HG02840 (cell line): ENCODE measurements around the gene KLHL3.
"Not testable (repeated sequence)": the region's sequence is repeated elsewhere in the genome, so short reads cannot be mapped to it uniquely, and the experiment has no call there.

Experiments
- ATAC-seq: cut with Tn5 transposase; IDR thresholded peaks from one replicate; pipeline ENCODE4 v1.9.1; 2021; ENCODE audit warnings: mild to moderate bottlenecking, moderate library complexity, moderate number of reproducible peaks; ENCODE audit not compliant: unreplicated experiment, low FRiP score

The KLHL3 gene

GRCh38 chr5:137672881-137673280 is 63.0 kb downstream of the KLHL3 start:
- no peak for ATAC-seq

DNA sequence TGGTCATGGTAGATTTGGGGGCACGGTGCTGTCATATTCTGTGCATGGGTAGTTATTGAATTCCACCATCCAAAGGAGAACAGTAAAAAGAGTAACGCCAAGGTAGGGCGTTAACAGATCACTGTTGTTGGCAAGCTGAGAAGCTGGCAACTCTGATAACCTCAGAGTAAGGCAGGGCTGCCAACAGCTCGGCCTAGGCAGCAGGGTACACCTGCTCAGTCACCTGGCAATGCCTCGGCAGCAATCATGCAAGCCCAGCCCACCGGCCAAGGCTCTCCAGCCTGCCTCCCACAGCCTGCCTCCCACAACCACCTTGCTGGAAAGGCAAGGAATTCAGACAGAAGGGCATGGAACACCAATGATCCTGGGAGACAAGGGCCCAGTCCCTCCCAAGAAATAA is 63.9 kb downstream of the KLHL3 start:
- no peak for ATAC-seq

GRCh38 chr5:137669811-137670210 is 66.1 kb downstream of the KLHL3 start:
- no peak for ATAC-seq

DNA sequence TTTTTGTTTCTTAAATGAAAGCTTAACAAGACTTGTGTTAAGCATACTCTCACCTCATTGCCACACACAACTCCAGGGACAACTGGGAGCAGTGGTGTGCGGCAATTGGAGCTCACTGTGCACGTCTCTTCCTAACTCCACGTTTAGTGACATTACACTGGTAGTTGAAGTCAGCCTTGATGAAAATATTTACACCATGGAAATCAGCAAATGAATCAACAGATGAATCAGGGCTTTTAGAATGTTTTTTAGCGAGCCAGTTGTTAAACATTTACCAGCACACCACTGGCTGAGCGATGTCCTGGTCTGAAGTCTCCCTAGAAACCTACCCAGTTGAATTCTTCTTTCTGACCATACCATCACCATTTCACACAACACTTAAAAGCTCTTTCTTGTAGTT is 67.3 kb downstream of the KLHL3 start:
- no peak for ATAC-seq

GRCh38 chr5:137667341-137667740 is 68.5 kb downstream of the KLHL3 start:
- ATAC-seq: no peak

DNA sequence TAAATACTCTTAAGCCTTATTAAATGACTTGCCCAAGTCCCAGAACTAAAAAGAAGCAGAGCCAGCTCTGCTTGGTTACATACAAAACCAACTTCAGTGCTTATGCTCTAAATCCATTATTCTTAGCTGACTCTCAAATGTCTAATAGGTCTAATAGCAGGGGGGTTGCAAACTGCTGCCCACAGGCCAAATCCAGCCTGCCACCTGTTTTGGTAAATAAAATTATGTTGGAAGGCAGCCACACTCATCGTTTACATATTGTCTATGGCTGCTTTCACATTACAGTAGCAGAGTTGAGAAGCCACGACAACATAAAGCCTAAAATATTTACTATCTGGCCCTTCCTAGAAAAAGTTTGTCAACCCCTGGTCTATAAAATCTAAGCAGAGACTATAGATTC is 69.0 kb downstream of the KLHL3 start:
- no peak for ATAC-seq

GRCh38 chr5:137666461-137666850 is 69.4 kb downstream of the KLHL3 start:
- ATAC-seq: peak; percentile 45

DNA sequence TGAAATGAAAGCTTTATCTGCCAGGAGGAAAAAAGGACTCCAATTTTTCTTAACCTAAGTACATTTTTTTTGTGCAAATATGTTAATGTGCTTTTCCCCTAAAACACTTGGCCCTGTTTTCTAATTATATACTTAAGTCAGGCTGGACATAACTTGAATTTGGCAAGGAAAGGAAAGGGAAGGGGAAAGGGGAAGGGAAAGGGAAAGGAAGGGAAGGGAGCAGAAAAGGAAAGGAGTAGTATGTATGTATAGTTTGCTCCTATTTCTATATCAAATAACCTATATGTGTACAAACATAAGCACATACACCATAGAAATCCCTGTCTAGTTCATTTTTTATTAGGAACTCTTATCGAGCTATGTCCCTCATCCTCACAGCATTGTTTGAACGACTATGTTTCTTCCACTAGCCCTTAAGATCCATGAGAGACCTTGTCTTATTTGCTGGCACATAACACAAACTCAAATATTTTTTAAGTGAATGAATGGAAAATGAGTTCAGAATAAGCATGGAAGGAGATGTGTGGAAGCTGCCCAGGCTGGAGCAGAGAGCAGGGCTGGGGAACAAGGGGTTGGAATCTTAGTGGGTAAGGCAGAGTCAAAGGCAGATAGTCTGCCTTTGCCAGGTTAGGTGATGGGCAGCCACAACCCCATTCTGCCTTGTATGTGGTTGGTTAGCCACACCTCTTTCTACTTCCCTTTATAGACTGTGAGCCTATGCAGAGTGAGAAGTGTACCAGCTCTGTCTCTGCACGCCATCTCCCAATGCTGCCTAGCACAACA is 70.0 kb downstream of the KLHL3 start:
- ATAC-seq: peak; percentile 97

DNA sequence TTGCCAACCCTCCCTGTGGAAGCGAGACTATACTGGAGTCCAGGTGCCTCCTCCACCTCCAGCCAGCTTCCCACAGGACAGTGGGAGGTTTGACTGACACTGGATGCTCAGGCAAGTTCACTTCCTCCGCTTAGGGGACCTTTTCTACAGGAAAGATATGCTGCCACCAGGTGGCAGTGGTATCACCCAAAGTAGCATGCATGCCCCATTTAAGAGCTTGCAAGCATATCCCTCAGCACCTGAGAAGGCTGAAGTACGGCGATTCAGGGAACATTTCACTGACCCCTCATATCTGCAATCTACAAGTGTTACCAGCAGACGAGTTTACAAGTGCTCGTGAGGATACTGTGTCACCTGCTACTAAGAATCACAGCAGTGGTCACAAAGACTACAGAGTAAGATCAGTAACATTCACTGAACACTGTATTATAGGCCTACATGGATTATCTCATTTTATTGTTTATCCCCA is 75.5 kb downstream of the KLHL3 start:
- no peak for ATAC-seq

GRCh38 chr5:137659209-137659608 is 76.7 kb downstream of the KLHL3 start:
- ATAC-seq: no peak

DNA sequence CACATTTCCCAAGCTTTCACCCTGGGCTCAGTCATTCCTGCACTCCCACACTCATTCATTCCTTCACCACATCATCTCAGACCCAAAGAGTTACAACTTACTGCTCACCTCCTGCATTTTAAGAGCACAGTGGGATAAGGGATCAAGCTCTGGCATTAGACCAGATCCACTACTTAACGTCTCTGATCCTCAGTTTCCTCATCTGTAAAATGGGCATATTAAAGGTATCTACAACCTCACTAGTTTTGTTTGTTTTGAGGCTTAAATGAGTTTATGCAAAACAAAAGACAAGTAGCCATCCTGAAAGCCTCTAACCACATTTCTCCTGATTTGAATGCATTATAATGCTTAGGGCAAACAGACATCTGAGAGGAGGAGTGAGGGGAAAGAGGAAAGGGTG is 77.6 kb downstream of the KLHL3 start:
- no peak for ATAC-seq

DNA sequence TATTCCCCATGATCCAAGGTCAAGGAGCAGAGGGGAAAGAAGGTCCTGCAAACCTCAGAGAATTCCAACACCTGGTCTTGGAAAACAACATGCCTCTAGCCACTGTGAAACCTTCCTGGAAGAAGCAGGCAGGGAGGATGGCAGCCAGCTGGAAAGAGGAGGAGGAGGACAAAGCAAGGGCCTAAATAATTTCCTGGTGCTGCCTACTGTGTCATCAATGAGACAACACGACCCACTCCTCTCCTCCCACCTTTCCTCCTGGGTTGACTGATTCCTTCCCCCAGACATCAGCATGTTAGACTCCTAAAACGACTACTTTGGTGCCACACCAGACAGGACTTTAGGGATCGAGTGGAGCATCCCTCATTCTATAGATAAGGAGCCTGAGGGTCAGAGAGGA is 78.8 kb downstream of the KLHL3 start:
- ATAC-seq: no peak

DNA sequence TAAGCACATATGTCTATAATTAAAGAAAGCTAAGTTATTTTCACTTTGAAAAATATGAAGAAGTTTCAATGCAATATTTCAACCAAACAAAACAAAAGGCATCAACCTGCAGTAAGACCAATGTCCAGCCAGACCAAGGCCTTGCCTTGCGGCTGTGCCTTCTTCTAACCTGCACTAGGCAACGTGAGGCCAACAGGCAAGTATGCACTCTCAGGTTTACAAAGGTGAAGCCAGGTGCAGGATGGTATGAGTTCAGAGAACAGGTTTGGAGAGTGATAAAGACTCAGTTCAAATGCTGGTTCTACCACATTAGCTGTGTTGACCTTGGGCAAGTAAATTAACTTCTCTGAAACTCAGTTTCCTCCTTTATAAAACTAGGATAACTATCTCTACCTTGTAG is 79.3 kb downstream of the KLHL3 start:
- ATAC-seq: no peak

GRCh38 chr5:137651022-137651421 is 84.9 kb downstream of the KLHL3 start:
- ATAC-seq: no peak

DNA sequence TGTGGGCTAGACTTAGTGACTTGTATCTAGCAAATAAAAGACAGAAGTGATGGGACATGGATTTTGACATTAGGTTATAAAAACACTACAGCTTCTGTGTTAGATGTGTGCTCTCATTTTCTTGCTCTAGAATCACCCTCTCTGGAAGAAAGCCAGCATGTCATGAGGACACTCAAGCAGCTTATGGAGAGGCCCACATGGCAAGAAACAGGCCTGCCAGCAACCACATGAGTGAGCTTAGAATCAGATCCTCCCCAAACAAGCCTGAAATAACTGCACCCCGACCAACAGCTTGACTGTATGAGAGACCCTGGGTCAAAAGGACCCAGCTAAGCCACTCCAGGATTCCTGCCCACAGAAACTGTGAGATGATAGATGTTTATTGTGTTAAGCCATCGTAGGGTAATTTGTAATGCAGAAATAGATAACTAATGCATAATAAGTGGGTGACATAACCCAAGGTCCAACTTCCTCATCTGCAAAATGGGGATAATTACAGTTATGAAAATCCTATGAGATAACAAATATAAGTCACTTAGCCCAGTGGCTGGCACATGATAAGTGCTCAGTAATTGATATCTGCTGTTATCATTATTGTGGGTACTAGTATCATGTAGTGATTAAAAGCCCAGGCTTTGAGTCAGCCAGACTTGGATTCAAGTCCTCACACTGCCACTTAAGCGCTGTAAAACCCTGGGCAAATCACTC is 86.5 kb downstream of the KLHL3 start:
- no peak for ATAC-seq

- no peak for ATAC-seq
These were observed 87.5 kb downstream of the KLHL3 start for GRCh38 chr5:137648361-137648760.

GRCh38 chr5:137647401-137647800 is 88.5 kb downstream of the KLHL3 start:
- no peak for ATAC-seq

DNA sequence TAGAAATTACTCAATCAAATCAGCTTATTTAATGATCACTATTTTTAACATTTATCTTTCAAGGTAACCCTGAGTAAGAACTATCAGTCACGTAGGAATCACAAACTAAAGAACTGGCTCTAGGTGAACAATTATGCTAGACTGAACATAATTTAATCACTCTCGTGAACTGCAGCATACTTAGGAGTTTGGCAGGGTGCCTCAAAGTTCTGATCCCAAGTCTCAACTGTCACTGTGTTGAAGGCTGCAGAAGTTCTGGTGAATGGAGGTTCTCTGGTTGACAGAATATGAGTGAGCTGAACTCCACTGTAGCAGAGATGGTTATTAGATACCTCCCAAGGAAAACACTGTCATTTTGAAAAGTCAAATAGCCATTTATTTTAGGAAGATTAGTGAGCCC is 89.1 kb downstream of the KLHL3 start:
- no peak for ATAC-seq

DNA sequence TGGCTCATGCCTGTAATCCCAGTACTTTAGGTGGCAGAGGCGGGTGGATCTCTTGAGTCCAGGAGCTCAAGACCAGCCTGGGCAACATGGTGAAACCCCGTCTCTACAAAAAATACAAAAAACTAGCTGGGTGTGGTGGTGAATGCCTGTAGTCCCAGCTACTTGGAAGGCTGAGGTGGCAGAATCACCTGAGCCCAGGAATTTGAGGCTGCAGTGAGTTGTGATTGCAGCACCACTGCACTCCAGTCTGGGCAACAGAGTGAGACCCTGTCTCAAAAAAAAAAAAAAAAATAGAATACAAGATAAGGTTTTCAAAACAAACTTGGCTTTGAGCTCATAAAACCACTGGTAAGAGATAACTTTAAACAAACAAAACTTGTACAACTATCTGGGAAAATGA is 92.8 kb downstream of the KLHL3 start:
- not testable (repeated sequence) for ATAC-seq

DNA sequence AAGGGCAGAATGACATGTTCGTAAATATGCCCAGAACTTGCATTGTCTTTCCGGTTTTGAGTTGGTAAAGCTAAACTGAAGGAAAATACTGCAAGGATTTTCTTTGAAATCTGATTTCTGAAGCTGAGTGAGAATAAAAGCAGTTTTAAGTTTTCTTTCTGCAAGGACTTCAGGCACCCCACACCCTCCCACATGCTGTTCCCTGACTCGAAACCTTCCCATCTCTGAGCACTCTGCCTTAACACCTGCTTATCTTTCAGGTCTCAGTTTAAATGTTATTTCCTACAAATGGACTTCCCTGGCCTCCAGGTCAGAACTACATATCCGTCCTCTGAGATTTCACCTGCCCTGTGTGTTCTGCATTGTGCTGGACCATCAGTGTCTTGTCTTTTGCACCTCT is 93.8 kb downstream of the KLHL3 start:
- ATAC-seq: no peak

DNA sequence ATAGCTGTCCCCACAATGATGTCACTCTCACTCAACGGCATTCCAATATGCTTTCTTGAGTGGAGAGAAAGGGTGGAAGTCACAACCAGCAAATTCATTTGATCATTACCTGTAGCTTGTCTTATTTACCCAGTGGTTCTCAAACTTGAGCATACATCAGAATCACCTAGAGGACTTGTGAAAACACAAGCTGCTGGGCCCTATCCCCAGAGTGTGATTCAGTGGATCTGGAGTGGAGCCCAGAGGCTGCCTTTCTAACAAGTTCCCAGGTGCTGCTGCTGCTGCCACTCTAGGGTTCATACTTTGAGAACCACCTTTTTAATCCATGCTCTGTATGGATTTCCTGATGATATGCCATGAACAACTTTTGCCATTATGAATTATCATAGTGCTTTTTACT is 94.7 kb downstream of the KLHL3 start:
- ATAC-seq: no peak

DNA sequence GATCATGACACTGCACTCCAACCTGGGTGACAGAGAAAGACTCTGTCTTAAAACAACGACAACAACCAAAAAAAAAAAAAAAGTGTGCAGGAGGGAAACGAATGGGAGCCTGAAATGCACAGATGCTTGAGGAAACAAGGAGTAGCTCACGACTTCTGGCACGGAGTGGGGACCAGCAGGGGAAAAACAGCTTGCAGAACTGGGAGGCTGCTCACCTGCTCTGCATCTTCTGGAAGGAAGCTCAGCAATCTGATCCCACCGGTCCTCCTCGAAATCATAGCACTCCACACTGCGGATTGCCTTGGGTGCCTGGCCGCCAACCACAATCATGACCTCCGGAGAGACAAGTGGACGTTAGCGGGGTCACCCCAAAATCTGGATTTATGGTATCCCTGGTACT is 96.2 kb downstream of the KLHL3 start:
- ATAC-seq: no peak
